HepG2 (cell line): ENCODE data around the gene PPP1R9B. TPM values are rescaled to one million over a fixed set of nuclear protein-coding genes. Genes with fewer than 3 reads are reported as not detected.
A peak's percentile ranks its signal among the peaks of the same experiment; 100 is the strongest.

Experiments used
- ATAC-seq: fragments of 200-7000 bp; cut with Tn5 transposase; 3 replicates; pipeline ENCODE4 v1.9.1; 2020; ENCODE audit warnings: mild to moderate bottlenecking, moderate library complexity
- BruUV-seq: library from RNA; stranded (reverse); fragments of 400-500 nt; replicated peaks from 2 replicates; lab custom pipeline; 2021; lab: Mats Ljungman, UMichigan
- CTCF ChIA-PET: fragments of 300-600 bp; formaldehyde crosslinking; extraction: SDS; loops from one replicate; lab custom pipeline; 2021; ENCODE audit warnings: low total read pairs, inconsistent platforms, low intra/inter-chr PET ratio; lab: Yijun Ruan, JAX
- POLR2A ChIA-PET: fragments of 350-600 bp; sonication (Branson Sonifier 250); formaldehyde crosslinking; loops from one replicate; lab custom pipeline; 2020; ENCODE audit warnings: antibody characterized with exemption, inconsistent platforms; lab: Yijun Ruan, JAX
- DNase-seq: peaks from one replicate; pipeline ENCODE4 v3.0.0-alpha.2; 2015; ENCODE audit warnings: low spot score
- FAIRE-seq: peaks from 3 replicates; lab custom pipeline; 2011; peaks lifted over from hg19 to GRCh38; lab: Jason Lieb, UNC
- H2AFZ ChIP-seq: one replicate; pipeline ENCODE4 v1.6.1; 2011; ENCODE audit warnings: low read length, inconsistent platforms
- H3K27ac ChIP-seq: fragments of 300-600 bp; 3 replicates; pipeline ENCODE4 v1.8.0; 2011; ENCODE audit warnings: mixed run types, mild to moderate bottlenecking, mixed read lengths, low read length, inconsistent platforms; ENCODE audit not compliant: insufficient read depth; ENCODE audit errors: extremely low read length
- H3K27me3 ChIP-seq, 2 experiments: fragments of 200-600 bp in 1 of 2; 2 replicates in 1 of 2; 3 replicates in 1 of 2; pipeline versions ENCODE4 v1.6.0 to v1.8.0; 2011; ENCODE audit warnings: low read length in 2 of 2, mild to moderate bottlenecking in 2 of 2, moderate library complexity in 2 of 2, inconsistent platforms in 1 of 2; ENCODE audit not compliant: insufficient read depth in 2 of 2, control insufficient read depth in 1 of 2
- H3K36me3 ChIP-seq, 2 experiments: fragments of 200-600 bp in 1 of 2; replicated peaks in 1 of 2; 2 replicates in 1 of 2; 3 replicates in 1 of 2; pipeline versions ENCODE4 v1.5.1 to v1.8.0; 2011; ENCODE audit warnings: low read length in 2 of 2, inconsistent platforms in 1 of 2; ENCODE audit not compliant: insufficient read depth in 2 of 2, control insufficient read depth in 1 of 2
- H3K4me1 ChIP-seq: 2 replicates; pipeline ENCODE4 v1.5.1; 2012; ENCODE audit warnings: low read length, inconsistent platforms; ENCODE audit not compliant: insufficient read depth
- H3K4me2 ChIP-seq: 2 replicates; pipeline ENCODE4 v1.6.0; 2011; ENCODE audit warnings: low read depth, low read length, inconsistent platforms
- H3K4me3 ChIP-seq, 3 experiments: fragments of 200-600 bp in 1 of 3; sonication (generic), shearing (Covaris generic) in 1 of 3; replicated peaks in 1 of 3; 2 replicates each; pipeline ENCODE4 v1.5.1; 2011 to 2016; ENCODE audit warnings: low read length in 3 of 3, inconsistent platforms in 2 of 3, low read depth in 2 of 3, mild to moderate bottlenecking in 2 of 3, control low read depth in 1 of 3, mixed read lengths in 1 of 3; ENCODE audit not compliant: insufficient read depth in 1 of 3
- H3K79me2 ChIP-seq: one replicate; pipeline ENCODE4 v1.6.1; 2011; ENCODE audit warnings: low read length, inconsistent platforms; ENCODE audit not compliant: insufficient read depth
- H3K9ac ChIP-seq: 2 replicates; pipeline ENCODE4 v1.6.0; 2011; ENCODE audit warnings: mild to moderate bottlenecking, low read depth, low read length, inconsistent platforms; ENCODE audit not compliant: insufficient read depth
- H3K9me3 ChIP-seq: 2 replicates; pipeline ENCODE4 v1.5.1; 2012; ENCODE audit warnings: mild to moderate bottlenecking, low read length
- H4K20me1 ChIP-seq: 2 replicates; pipeline ENCODE4 v1.6.0; 2011; ENCODE audit warnings: inconsistent platforms, mild to moderate bottlenecking, low read length, moderate library complexity; ENCODE audit not compliant: insufficient read depth
- CAMTA2 ChIP-seq: sonication (generic); formaldehyde crosslinking; IDR thresholded peaks from 2 replicates; pipeline ENCODE4 v1.4.0; 2020; ENCODE audit warnings: mild to moderate bottlenecking, missing genetic modification reagents, borderline replicate concordance
- RARG ChIP-seq: sonication (generic); formaldehyde crosslinking; IDR thresholded peaks from 2 replicates; pipeline ENCODE4 v1.4.0; 2020; ENCODE audit warnings: low read depth, mild to moderate bottlenecking, missing genetic modification reagents
- WGBS: methylation state at CpG from one replicate; pipeline ENCODE4 v1.1.6; 2017; ENCODE audit warnings: low lambda C conversion rate; 5-methylcytosine and 5-hydroxymethylcytosine counted together
- in situ Hi-C: cut with HindIII; loops from 2 replicates; pipeline ENCODE4 v1.10.0; 2017; ENCODE audit warnings: low pct_unique_long_range_greater_than_20kb; ENCODE audit not compliant: extremely low pct_ligation_motif_present
- intact Hi-C: fragments of 100-400 bp; cut with micrococcal nuclease; formaldehyde crosslinking; loops from one replicate; pipeline ENCODE4 v1.10.0; 2022; ENCODE audit not compliant: unreplicated experiment
- polyA plus RNA-seq, 8 experiments: library from polyadenylated mRNA; depleted of rRNA in 3 of 8; stranded (reverse) in 7 of 8; unstranded in 1 of 8; fragments of >200 nt; fragmentation: Illumina TruSeq in 4 of 8; extraction: Trizol in 4 of 8; gene quantifications; 2 replicates each; pipeline versions ENCODE4 v1.2.1 to v1.2.3, GENCODE V29; 2011 to 2016; ENCODE audit warnings: low read depth in 4 of 8, missing spikeins in 1 of 8, mixed read lengths in 1 of 8; ENCODE audit not compliant: insufficient read depth in 1 of 8
- total RNA-seq, 5 experiments: library from RNA; depleted of rRNA; stranded (reverse); fragments of >200 nt; fragmentation: Illumina TruSeq; extraction: Trizol; gene quantifications; 2 replicates each; pipeline ENCODE4 v1.2.3, GENCODE V29; 2016; ENCODE audit warnings: low read depth in 1 of 5
- TF ChIP-seq, protein P1 (sequence below): sonication (generic); formaldehyde crosslinking; IDR thresholded peaks from 2 replicates; pipeline ENCODE4 v1.8.1; 2022; ENCODE audit warnings: low read depth, mild to moderate bottlenecking, missing genetic modification reagents
- TF ChIP-seq, protein P2 (sequence below): sonication (generic); formaldehyde crosslinking; IDR thresholded peaks from 2 replicates; pipeline ENCODE4 v1.5.0; 2020; ENCODE audit warnings: missing genetic modification reagents

The PPP1R9B gene
- total and polyA plus RNA-seq, 2 of the 13 experiments (the other 11 are each of a cell fraction or from before 2014, with no cell fraction given), result 9.4 to 15.8 TPM

DNA sequence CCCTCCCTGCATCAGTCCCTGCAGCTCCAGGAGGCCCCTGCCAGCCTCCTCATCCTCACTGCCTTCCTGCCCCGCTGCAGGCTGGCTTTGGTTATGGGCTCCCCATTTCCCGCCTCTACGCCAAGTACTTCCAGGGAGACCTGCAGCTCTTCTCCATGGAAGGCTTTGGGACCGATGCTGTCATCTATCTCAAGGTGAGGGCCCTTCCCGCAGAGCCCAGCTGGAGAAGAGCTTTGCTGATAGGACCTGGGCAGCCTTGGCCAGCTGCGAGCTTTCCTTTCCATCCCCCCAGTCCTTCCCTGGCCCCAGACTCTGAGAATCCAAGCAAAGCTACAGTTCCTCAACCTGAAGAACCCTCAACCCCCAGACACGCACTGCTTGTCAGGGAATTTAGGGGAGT is 41.3 kb downstream of the PPP1R9B start (continued):
- TF ChIP-seq, protein P1, sequence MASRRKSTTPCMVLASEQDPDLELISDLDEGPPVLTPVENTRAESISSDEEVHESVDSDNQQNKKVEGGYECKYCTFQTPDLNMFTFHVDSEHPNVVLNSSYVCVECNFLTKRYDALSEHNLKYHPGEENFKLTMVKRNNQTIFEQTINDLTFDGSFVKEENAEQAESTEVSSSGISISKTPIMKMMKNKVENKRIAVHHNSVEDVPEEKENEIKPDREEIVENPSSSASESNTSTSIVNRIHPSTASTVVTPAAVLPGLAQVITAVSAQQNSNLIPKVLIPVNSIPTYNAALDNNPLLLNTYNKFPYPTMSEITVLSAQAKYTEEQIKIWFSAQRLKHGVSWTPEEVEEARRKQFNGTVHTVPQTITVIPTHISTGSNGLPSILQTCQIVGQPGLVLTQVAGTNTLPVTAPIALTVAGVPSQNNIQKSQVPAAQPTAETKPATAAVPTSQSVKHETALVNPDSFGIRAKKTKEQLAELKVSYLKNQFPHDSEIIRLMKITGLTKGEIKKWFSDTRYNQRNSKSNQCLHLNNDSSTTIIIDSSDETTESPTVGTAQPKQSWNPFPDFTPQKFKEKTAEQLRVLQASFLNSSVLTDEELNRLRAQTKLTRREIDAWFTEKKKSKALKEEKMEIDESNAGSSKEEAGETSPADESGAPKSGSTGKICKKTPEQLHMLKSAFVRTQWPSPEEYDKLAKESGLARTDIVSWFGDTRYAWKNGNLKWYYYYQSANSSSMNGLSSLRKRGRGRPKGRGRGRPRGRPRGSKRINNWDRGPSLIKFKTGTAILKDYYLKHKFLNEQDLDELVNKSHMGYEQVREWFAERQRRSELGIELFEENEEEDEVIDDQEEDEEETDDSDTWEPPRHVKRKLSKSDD, result no peak

DNA sequence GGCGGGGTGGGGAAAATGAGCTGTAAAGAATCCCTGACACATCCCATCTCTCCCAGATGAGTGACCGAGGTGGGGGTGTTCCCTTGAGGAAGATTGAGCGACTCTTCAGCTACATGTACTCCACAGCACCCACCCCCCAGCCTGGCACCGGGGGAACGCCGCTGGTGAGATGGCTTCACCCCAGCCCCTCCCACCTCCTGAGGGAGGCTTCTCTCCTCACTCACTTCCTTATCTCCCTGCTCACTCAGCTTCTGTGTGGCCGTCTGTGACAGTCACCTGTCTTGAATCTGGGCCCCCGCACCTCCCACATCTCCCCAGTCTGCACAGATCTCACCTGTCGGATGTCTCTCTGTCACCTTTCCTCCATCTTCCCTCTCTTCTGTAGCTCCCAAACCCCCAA is 41.9 kb downstream of the PPP1R9B start:
- Histone ChIP-seq H3K4me2 (no peak overlapping the region), H3K27me3 (no peaks in the 10 kb centered on the region), H3K79me2 (no peaks in the 10 kb centered on the region), H3K4me1 (peaks cover 46% of the 10 kb centered on the region), H3K9ac (no peak overlapping the region), H3K27ac (no peak overlapping the region), H4K20me1 (no peaks in the 10 kb centered on the region), H2AFZ (no peak overlapping the region), H3K4me3 (no peak overlapping the region), H3K9me3 (no peaks in the 10 kb centered on the region), H3K36me3 (no peaks in the 10 kb centered on the region; a peak in 1 of 5 replicates)
- WGBS, result 87% methylated on average over 9 of the region's 9 CpGs
- in situ Hi-C loops, result no loop called here
- DNase-seq, result no peak
- no peak for FAIRE-seq
- TF ChIP-seq, protein P2, sequence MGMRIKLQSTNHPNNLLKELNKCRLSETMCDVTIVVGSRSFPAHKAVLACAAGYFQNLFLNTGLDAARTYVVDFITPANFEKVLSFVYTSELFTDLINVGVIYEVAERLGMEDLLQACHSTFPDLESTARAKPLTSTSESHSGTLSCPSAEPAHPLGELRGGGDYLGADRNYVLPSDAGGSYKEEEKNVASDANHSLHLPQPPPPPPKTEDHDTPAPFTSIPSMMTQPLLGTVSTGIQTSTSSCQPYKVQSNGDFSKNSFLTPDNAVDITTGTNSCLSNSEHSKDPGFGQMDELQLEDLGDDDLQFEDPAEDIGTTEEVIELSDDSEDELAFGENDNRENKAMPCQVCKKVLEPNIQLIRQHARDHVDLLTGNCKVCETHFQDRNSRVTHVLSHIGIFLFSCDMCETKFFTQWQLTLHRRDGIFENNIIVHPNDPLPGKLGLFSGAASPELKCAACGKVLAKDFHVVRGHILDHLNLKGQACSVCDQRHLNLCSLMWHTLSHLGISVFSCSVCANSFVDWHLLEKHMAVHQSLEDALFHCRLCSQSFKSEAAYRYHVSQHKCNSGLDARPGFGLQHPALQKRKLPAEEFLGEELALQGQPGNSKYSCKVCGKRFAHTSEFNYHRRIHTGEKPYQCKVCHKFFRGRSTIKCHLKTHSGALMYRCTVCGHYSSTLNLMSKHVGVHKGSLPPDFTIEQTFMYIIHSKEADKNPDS (CRISPR knock-in tag), result 0 out of 2 replicates have a peak, but pooled peaks have one; percentile 18
- TF ChIP-seq CAMTA2 (CRISPR knock-in tag), result no peak
- TF ChIP-seq RARG (CRISPR knock-in tag), result no peak
- no TSS peak for BruUV-seq
- no peak for ATAC-seq
- POLR2A ChIA-PET, result interaction anchor here (1.2 kb wide), 1 partner anchor 18 kb away, joined by 3 read pairs; no protein-coding TSS in a partner anchor
- CTCF ChIA-PET, result no interaction called here
- intact Hi-C loops, result no loop called here
